ENCODE data around the gene INCA1.

- TF ChIP-seq CTCF (IDR thresholded peaks at IDR 0.05; ENCODE audit: insufficient read depth, low read length, poor library complexity, severe bottlenecking), result no peak
- no peak for TF ChIP-seq EZH2phosphoT487 (conservative IDR thresholded peaks at IDR 0.05; ENCODE audit: low read length)
Measured at GRCh38 chr17:4998732-4999429, 1.6 kb upstream of the INCA1 start.
